Activated T-cell treated with anti-CD3 and anti-CD28 coated beads, Interleukin-2, amount 50 U/mL, for 1 hour (primary cell): ENCODE measurements around the gene UTP11.
"Not testable (repeated sequence)": the region's sequence is repeated elsewhere in the genome, so short reads cannot be mapped to it uniquely, and the experiment has no call there.

Source experiments
- DNase-seq: peaks from one replicate; pipeline ENCODE4 v3.0.0-alpha.2; 2020

Gene UTP11

DNA sequence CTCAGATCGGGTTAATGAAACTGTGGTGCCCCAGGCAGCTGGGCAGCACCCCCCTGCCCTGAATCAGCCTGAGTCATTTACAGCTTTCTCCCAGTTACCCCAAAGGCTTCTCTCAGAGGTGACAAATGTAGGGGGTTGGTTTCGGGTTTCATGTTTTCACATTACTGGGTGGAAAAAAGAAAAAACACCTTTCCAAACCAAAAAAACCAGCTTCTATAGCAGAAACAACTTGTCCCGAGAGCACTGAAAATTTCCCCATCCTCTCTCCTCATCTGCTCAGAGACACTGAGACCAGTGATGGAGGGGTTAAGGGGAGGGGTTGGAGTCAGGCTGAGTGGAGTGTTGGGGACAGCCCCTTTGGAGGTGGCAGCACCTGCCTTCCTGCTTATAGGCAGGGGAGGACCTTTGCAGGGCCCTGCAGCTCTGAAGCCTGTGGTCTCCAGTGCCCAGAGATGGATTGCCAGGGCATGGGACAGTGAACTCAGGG lies 15.6 kb downstream of the UTP11 start:
- DNase-seq, result no peak

DNA sequence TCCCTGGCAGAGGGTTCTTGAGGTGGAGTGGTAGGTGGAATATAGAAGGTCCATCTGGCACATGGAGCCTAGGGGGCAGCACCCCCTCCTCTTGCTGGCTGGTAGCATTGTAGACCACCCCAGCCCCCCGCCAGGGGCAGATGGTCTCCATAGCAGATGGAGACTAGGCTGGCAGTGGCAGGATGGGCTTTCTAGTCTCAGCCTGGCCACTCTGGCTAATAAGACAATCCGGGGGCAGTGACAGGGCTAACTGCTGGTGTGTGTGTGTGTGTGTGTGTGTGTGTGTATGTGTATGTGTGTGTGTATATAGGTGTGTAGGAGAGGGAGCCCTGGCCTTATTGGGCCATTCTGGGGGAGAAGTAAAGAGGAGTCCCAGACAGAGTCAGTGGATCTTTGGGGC lies 16.1 kb downstream of the UTP11 start:
- DNase-seq, result no peak

- no peak for DNase-seq
Measured at GRCh38 chr1:38029081-38029681, 16.6 kb downstream of the UTP11 start.

DNA sequence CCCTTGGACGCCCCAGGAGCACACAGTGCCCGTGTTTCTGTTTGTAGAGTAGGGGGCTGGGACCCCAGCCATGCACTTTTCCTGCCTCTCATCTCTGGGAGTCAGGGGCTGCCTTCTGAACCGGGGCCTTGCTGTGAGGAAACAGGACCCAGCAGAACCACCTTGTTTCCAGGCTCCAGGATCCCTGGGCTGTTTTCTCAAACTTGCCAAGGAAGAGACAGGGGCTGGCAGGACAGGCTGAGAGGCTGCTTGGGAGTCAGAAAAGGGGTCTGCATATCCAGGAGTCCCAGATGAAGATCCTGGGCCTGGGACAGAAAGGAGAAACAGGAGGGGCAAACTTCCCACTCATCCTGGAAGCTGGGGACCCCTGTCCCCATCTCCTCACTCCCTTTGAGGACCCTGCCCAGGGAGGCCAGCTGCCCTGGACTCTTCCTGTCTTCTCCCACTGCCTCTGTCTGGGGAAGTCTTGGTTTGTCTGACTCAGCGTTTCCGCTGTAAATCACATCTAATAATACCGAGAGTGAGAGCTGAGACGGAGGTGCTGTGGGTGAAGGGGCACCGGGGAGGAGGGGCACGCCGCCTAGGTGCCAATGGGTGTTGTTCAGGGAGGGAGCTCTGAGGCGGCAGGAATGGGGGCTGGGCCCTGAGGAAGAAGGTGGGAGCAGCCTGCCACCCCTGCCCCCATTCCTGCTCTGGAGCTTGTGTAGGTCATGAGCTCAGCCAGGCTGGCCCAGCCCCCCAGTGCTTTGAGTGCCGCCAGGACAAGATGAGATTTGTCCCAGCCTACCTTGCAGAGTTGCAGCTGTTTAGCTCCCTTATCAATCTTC lies 17.4 kb downstream of the UTP11 start:
- peak; percentile 45 for DNase-seq

DNA sequence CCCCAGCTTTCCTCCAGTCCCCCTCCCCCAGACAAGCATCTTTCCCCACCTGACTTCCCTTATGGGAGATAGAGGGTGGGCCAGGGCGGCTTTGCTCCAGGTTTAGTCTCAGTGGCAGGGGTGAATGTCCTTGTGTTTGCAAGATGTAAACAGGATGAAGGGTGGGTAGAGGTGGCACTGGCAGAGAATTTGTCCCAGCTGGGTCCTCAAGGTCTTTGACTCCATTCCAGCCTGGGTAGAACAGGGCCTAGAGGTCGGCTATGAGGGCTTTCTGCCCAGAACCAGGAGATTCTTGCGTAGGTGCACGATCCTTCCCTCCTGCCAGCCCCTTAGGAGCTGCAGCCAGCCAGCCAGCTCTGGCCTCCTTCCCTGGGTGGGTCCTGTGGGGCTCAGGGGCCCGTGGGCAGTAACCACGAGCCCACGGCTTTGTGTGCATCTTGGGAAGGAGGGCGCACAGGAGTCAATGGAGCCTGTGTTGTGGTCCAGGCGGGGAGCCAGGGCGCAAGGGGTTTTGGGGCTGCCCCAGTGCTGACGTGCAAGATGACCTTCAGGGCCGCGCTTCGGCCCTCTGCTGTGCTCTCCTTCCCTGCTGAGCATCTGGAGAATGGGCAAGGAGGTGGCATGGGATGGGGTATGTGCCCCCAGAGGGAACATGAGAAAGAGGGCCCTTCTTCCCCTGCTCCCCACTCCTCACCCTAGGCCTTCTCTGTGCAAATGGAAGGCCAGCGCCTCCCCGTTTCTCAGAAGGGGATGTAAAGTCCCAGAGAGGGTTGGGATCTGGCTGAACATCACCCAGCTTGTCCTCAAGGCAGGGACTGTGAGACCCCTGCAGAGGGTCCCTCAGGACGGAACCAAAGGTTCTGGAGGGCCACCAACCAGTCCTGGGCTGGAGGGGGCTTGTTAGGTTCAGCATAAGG lies 18.3 kb downstream of the UTP11 start:
- no peak for DNase-seq

DNA sequence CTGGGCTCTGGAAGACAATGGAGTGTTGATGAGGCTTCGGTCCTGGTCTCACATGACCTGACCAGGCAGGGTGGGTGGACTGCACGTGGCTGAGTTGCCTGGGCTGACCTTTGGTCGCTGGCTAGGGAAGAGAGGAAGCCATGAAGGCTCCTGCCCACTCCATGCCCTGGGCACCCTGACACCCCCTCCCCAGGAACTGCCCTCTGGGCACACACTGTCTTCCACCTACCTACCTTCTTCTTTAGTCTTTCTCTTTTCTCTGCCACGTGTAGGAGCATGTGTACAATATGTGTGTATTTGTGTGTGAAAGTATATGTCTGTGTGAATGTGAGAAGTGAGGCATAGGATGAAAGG lies 19.0 kb downstream of the UTP11 start:
- no peak for DNase-seq

- not testable (repeated sequence) for DNase-seq
Measured at GRCh38 chr1:38032992-38033391, 20.5 kb downstream of the UTP11 start.

DNA sequence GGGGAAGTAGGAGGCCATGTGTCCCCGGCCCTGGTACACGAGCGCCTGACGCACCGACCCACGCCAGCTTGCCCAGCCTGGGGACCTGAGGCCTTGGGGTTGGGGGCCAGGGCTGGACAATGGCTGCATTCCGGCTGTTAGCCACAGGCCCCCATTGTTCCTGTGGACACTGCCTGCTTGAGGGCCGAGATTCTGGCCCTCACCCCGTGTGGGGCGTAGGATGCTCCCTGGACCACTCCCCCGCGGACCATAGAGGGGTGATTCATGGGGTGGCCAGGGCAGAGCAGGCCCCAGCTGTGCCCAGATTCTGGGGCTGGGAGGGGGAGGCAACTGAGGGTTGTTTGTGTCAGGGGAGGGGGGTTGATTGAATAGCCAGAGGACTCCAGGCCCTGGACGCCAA lies 22.3 kb downstream of the UTP11 start:
- no peak for DNase-seq

DNA sequence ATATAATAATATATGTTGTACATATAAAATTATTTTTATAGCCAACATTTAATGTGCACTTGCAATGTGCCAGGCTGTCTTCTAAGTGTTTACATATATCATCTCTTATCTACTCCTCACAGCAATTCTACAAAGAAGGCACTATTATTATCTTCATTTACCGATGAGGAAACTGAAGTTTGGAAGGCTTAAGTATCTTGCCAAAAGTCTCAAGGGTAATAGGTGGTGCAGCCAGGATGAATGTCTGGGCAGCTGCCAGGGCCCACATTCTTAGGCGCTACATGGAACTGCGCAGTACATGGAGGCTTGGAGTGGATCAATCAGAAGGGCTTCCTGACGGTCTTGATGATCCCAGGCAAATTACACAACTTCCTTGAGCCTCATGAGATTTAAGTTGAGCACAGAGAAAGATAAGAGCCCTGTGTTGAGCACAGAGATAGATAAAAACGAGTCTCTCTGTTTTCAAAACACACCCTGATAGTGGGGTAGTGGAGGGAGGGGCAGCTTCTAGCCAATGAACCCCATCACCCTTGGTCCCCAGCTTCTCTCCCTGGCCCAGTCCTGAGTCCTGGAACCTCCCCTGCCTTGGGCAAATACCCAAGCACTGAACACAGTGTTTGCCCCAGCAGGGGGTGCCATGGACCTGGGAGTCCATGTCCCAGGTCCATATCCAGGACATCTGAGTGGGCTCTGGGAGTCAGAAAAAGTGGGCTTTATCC lies 24.8 kb downstream of the UTP11 start:
- DNase-seq, result no peak

GRCh38 chr1:38038861-38039260 lies 26.3 kb downstream of the UTP11 start:
- no peak for DNase-seq

DNA sequence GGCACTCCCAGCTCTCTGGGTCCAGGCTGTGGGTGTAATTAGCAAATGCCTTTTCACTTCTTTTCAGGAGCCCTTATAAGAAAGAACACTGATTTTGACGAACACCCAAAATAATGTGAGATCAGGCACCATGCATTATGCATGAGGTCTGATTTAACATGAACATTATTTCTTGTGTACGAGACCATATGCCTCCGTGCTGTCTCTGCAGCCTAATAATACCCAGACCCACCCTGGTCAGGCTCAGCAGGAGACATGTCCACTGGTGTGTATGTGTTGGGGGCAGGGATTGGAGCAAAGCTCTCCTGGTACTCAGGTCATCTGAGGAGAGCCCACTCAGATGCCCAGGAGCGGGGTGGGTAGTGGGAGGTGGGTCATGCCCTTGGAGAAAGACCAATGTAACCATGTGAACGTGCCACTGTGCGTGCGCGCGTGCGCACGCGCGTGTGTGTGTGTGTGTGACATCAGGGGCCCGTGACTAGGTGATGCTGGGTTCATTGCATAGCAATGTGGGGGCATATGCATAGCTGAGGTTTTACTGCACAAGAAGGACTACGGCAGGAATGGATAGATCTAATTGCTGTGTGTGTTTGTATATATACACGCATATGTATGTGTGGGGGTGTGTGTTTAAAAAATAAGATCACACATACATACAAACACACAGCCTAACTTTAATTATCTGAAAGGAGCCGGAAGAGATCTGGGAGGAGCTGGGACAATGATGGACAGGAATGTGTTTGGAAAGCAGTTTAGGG lies 27.0 kb downstream of the UTP11 start:
- no peak for DNase-seq

DNA sequence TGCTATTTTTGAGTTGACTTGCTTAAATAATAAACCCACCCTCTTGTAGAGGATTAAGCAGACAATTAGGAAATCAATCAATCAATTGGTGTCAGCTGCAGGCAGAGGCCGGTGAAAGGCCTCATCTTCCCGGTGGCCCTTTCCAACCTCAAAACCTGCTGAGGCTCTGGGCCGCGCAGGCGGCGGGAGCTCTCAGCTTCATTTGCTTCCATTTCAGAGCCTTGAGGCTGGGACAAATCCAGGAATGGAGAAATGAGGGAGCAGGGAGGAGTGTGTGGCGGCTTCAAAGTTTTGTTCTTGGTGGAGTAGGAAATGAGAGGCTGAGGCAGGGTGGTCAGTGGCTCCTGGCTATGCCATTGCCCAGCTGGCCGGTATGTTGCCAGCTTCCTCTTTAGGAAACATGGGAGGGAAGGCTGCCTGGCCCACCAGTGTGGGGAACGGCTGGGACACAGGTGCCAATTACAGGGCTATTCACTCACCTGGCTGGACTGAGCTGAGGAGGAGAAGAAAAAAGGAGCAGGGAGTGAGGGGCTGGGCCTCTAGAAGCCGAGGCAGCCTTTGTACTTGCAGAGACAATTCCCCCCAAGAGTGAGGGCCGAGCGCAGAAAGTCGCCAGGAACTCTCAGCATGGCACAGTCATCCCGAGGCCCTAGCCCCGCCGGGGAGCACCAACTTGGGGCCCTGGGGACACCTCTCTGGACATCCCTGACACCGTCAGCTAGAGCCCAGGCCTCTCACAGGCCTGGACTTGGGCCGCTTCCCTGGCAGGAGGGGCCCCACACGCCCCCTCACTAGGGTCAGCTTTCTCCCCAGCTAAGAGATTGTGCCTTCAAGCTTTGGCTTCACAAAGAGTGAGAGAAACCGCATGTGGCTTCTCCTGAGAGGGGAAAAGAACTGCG lies 29.7 kb downstream of the UTP11 start:
- no peak for DNase-seq

DNA sequence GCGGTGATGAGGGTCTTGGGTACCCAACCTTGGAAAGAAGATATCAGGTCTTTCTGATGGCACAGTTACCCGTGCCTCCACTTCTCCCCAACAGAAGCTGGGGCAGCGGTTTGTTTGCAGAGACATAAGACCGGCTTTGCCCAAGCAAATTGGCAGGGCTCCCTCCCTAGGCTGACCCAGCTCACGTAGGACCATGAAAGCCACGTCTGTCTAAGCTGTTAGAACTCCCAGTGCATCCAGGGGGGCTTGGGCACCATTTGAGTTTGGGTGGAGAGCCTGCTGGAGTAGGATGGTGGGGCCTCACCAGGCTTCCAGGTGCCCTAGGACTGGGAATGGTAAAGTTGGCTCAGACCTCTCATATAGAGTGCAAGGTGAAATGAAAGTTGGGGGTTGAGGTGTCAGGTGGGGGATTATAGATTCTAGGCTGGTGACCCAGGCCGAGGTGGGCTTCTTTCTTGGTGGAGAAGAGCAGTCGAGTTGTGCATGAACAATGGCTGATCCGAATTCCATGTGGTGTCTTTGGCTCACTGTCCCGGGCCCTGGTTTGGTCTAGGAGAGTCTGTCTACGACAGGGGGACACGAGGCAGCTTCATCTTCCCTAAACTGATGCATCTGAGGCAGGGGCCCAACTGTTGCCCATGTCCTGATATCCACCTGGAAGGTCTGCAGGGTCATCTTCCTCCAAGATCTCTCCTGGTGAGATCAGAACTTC lies 30.7 kb downstream of the UTP11 start:
- no peak for DNase-seq

- DNase-seq, result no peak
Measured at GRCh38 chr1:38044221-38045215, 32.0 kb downstream of the UTP11 start.

GRCh38 chr1:38045401-38046332 lies 33.1 kb downstream of the UTP11 start:
- peak; percentile 34 for DNase-seq

DNA sequence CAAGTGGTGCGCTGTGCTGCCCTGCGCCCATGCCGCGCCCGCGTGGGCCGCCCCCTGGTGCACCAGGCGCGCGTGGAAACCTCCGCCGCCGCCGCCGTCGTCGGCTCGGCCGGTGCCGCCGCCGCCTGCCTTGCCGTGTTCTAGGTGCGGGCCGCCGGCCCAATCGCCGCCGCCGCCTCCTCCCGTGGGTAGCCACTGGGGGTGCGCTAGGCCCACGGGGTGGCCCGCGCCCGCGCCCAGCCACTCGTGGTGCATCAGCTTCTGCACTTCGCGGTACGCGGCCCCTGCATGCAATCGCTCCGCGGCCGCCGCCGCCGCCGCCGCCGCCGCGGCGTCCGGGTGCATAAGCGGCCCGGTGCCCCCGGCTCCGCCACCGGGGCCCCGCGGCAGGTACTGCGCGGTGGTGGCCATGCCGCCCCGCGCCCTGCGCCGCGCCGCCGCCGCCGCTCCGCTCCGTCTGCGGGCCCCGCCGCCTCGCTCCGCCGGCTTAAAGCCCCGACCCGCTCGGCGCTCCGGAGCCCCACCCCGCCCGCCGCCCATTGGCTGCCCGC lies 33.9 kb downstream of the UTP11 start, which contains the start of gene POU3F1:
TSS of gene POU3F1 (minus strand) at position 461 of the 551 bp plus-strand sequence. CDS start at position 411, 50 bp downstream.
- DNase-seq, result peak; percentile 56
